HT-29 (cell line): ENCODE measurements around the gene ARHGAP15. TPM values are rescaled to one million over a fixed set of nuclear protein-coding genes. Genes with fewer than 3 reads are reported as not detected.

Source experiments
- DNase-seq: peaks from one replicate; pipeline ENCODE4 v3.0.0-alpha.2; 2015; ENCODE audit warnings: low spot score
- total RNA-seq: library from RNA; depleted of rRNA; stranded (reverse); fragments of >200 nt; shearing (Covaris generic); gene quantifications from 2 replicates; pipeline ENCODE4 v1.2.3, GENCODE V29; 2014

Gene ARHGAP15
- total RNA-seq, 1 experiment from 2014 or later: not detected

GRCh38 chr2:143344780-143345179, 215.6 kb downstream of the ARHGAP15 start:
- DNase-seq: no peak

DNA sequence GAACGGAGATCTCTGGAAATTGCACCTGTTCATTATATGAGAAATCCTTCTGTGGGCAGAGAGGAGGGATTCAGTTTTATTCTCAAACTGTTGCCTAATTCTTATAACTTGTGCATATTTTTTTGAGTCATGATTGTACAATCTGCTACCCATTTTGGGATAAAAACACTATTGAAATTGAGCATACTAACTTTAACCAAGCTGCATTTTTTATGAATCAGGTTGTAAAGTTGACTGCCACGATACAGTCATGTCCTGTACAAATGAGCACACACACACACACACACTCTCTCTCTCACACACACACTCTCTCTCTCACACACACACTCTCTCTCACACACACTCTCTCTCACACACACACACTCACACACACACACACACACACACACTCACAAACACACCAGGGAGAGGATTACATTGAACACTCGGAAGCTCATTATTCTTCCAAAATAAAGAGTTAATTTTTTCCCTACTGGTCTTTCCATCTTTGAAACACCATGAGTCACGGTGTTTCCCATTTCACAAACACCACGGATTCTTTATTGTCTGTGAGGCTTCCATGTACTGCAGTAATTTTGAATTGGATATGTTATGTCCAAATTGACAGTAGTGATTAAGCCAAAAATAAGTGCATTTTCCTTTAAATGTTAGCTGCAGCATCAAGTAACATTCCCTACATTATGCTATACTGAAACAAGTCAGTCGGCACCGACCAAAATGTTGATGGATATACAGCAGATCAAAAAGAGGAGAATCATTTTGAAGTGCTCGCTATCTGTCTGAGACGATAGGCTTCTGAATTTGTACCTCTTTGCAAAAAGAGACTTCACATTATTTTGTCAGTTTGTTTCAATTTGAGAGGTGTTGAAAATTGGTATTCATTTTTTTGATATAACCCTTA, 216.9 kb downstream of the ARHGAP15 start:
- no peak for DNase-seq

GRCh38 chr2:143347271-143347695, 218.1 kb downstream of the ARHGAP15 start:
- no peak for DNase-seq

DNA sequence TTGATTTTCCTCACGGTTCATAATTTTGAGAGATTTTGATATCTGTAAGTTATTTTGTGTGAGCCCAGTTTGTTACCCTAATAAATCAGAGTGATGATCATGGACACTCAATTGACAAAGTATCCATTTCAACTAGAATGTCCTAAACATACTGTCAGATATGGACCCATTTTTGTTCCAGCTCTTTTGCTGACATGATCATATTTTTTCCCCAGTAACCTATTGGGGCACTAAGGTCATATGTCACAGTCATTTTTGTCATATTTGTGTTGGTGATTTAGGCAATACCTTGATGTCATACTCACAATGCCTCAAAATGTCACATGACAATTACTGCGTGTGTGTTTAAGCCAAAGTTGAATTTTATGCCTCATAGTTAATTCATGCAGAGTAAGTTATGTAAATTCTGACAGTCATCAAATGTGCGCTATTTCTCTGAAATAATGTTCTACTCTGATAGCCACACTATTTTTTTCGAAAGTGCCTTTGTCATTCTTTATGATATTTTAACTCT, 218.7 kb downstream of the ARHGAP15 start:
- DNase-seq: no peak

GRCh38 chr2:143354050-143354750, 225.0 kb downstream of the ARHGAP15 start:
- DNase-seq: no peak

- no peak for DNase-seq
Observed at GRCh38 chr2:143355870-143356269, 226.7 kb downstream of the ARHGAP15 start.

DNA sequence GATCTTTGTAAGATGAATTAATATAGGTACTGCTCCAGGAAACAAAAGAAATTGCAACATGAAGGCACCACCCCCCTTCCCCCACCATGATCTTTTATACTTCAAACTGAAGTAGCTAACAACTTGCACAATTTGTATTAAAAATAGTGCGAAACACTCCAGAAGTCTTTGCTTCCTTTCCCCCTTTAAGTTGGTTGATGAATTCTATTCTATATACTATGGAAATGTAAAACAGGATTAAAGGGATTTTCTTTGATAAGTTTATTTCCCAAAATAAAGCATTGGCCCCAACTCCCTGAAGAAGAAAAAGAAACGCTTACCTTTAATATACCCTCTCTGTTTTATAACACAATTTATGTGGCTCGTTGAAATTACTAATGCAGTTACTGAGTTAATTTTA, 227.1 kb downstream of the ARHGAP15 start:
- no peak for DNase-seq

DNA sequence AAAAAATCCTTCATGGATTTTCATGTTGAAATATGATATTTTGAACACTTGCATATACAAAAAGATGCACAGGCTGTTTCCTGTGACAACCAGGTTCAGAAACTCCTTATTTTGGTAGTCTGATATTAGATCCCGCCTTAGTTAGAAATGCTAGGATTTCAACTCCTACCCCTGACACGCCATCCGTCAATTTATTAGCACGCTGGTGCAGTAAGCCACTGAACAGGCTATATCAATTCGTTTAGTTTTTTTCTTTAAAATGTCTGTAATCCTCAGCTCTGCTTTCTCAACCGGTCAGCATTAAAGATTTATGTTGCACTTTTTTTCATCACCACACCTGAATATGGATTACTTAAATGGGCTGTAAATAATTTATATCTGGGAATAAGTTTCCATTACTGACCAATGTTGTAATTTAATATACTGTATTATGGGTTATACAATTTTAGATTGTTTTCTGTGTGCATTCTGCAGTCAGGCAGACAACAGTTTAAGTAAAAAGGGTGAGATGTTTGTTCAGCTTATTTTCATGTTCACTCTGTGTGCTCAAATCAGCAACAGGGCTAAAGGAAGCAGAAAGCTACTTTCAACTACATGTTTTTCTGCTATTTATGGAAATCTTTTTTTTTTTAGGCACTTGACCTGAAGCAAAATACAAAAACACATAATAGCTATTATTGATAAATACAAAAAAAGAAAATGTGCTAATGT, 227.7 kb downstream of the ARHGAP15 start:
- DNase-seq: no peak

DNA sequence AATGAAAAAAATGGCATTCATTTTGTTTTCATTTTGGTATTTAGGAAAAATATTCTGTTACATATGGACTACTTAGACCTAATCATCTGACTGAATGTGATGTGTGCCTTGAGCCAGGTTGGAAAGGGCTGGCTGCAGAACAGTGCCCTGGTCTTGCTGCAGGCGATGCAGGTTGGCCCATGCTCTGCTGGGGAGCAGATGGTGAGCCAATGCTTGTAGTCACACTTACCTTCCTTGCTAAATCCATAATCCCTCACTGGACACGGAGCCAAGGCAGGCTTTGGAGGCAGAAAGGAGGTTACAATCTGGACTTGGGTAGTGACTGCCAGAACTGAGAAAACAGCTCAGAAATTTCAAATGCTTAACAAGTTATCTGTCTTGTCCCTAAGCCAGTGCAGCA, 228.7 kb downstream of the ARHGAP15 start:
- no peak for DNase-seq

DNA sequence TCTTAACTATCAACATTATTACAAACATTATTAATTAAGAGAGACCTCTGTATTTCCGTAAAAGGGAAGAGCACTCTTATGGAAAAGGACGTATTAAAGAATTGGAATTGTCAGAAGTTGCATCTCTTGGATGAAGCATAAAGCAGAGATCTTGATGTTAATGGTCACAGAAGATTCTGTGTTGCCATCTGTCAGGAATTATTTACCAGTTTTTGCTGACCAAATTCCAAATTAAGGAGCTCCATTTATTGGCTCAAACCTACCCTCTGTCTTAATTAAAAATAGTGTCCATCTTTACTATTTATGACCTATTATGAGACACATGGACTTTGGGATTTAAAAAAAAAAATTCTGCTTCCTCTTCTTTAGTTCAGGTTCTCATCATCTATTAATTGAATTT, 232.1 kb downstream of the ARHGAP15 start:
- DNase-seq: no peak

DNA sequence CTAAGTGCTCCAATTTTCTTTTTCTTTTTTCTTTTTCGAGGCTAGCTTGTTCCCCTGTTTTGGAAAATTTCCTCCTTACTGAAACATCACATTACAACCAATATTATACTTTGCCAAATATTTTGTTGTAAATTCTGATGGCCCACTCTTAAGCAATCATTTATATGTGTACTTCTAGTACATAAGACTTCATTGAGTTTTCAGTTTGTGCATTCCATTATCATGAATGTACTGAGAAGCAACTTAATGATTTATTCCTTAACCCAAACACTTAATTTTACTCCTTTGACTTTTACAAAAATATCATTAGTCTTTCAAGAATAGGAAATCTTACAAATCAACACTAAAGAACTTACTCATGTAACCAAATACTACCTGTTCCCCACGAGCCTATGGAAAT, 242.4 kb downstream of the ARHGAP15 start:
- no peak for DNase-seq

DNA sequence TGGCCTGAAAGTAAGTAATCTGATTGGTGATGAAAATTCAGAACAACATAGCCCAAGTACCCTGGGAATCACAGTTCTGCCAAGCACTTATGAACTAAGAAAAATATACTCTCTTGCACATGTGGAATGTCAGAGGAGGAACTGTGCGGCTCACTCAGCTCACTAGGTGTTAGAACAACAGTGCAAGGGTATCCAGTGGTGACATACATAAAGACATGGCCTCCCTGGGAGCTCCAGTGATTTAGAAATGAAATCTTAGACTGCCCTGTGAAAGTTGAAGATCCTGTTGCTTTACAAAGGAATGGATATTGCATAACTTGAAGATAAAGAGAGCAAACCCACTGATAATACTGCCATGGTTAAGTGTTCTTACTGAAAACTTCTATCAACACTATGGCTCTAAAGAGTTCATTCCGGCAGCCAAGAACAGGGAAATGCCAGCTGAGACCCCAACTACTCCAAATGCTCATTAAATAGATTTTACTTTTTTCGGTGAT, 246.2 kb downstream of the ARHGAP15 start:
- DNase-seq: no peak

DNA sequence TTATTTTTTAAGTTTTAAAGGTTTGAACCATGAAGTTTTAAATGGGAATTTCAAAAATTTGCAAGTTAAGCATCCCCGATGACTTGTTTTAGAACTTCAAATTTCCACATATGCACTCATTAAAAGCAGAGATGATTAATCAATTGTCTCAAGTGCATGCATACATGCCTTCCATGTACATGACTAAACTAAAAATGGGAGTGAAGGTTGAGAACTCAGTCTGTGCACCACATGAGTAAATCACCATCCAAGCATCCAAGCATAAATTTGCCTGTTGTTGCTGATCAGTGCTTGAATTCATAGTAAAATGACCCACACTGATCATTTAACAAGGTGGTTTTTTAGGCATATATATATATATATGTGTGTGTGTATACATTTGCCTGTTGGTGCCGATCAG, 249.8 kb downstream of the ARHGAP15 start:
- no peak for DNase-seq

DNA sequence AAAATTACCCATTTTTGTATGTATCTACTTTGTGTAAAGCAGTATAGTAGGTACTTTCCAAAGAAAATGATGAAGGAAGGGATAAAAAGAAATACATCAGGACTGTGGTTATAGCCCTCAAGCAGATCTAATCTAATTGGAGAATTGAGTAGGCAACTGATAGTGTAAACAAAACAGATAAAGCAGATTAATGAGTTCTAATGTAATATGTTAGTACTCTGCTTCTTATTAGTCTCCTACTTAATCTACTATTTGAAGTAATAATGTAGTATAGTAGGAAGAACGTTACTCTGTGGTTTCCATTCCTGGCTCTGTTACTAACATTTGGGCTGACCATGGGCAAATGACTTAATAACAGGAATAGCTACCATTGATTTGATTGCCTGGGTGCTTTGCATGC, 250.7 kb downstream of the ARHGAP15 start:
- no peak for DNase-seq

- no peak for DNase-seq
Observed at GRCh38 chr2:143382573-143382972, 253.4 kb downstream of the ARHGAP15 start.

- no peak for DNase-seq
Observed at GRCh38 chr2:143383016-143383415, 253.8 kb downstream of the ARHGAP15 start.

DNA sequence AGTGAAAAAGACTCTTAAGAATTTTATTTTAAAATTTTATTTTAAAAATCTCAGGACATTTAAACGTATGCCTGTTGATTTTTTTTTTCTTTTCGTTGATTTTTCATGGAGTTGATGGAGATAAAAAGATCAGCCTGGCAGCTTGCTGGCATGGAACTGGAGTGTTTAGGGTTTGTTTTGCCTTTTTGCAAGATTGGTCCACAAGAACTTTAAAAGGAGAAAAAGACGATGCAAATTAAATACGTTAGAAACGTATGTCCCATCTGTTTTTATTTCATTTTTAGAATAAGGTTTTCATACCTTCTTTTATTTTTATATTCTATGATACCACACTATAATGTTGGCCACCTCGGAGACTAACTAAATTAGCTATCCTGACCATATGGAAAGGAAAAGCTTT, 254.9 kb downstream of the ARHGAP15 start:
- no peak for DNase-seq

DNA sequence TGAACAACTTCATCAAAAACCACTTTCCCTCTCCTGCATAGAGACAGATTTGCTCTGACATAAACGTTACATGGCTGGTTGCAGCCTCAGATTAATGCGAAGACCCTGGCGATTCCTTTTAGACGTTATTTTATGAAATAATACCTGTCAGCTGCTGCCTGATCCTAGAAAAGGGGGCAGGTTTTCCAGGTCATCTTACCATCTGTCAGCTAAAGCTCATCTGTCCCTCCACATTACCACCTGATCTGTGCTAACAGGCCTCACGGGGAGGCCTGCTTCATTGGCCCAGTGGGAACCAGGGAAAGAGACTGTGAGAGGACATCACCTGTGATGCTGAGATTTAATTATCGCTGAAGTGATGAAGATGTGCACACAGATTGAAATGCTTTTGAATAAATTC, 261.0 kb downstream of the ARHGAP15 start:
- no peak for DNase-seq

DNA sequence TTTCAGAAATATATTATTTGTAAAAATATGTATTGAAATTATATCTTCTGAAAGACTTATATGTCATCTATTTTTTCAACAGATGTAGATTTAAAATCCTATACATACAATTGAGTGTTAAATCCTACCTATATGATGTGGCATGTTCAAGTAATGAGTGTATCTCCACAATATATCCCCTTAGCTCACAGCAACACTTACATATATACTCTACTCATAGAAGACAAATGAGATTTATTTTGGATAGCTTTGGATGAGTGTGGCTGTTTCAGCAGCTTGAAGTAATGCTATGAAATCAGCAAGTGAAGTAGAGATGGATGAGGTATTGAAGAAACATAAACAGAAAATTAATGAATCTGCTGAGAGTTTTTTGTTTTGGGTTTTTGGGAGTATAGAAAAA, 263.1 kb downstream of the ARHGAP15 start:
- DNase-seq: no peak

DNA sequence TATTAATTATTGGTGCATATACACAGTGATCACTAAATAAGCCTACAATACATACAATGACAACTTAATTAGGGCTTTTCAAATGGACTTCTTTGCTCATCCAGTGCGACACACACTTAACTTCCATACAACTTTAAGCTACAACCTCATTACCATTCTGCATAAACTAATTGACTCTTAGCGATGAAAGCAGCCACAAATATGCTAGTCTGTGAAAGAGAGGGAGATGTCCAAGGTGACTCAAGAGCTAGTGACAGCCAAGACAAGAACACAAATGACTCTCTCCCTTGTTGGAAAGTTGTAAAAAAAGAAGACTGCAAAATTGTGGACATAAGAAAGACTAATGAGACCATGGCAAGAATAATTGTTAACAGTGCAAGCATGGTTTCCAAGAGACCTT, 264.8 kb downstream of the ARHGAP15 start:
- no peak for DNase-seq

DNA sequence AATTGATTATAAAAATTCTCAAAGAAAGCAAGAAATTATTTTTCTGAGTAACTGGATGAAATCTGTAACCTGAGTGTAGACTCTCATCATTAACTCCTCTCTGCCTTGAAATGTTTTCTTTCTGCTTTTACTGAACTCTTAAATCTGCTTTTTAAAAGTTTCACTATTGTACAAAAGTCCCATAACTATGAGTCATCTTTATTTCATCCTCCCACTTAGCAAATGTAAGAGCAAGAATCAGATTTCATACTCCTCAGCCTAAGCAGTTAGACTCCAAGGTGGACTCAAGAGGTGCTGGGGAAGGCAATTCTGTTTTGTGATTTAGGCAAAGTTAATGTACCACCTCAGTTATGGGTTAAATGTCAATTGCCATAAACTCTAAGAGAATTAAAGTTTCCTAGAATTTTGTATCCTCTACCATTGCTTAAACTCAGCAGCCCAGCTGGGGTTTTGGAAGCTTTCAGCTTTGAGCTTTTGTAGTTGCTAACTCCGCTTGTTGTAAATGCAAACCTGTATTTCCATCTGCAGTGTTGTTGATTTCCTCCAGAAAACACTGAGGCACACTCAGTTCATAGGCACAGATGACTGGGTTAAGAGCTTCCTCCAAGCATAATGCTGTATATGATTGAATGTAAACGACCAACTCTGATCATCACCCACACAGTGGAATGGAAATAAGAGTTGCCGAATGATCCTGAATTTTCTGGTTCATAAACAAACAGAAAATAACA, 268.8 kb downstream of the ARHGAP15 start:
- DNase-seq: no peak
